ENCODE measurements around the gene PRDX3. TPM values are rescaled to one million over a fixed set of nuclear protein-coding genes. Genes with fewer than 3 reads are reported as not detected.

Gene PRDX3
- total and polyA plus RNA-seq, 2 experiments from 2014 or later: 116 to 413 TPM

- TF ChIP-seq, protein P1, sequence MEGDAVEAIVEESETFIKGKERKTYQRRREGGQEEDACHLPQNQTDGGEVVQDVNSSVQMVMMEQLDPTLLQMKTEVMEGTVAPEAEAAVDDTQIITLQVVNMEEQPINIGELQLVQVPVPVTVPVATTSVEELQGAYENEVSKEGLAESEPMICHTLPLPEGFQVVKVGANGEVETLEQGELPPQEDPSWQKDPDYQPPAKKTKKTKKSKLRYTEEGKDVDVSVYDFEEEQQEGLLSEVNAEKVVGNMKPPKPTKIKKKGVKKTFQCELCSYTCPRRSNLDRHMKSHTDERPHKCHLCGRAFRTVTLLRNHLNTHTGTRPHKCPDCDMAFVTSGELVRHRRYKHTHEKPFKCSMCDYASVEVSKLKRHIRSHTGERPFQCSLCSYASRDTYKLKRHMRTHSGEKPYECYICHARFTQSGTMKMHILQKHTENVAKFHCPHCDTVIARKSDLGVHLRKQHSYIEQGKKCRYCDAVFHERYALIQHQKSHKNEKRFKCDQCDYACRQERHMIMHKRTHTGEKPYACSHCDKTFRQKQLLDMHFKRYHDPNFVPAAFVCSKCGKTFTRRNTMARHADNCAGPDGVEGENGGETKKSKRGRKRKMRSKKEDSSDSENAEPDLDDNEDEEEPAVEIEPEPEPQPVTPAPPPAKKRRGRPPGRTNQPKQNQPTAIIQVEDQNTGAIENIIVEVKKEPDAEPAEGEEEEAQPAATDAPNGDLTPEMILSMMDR (IDR thresholded peaks at IDR 0.05; ENCODE audit: low read depth, low read length): no peak
- H3K4me3 ChIP-seq: no peak overlapping the region
- peaks cover 12% of the 10 kb centered on the region for H3K36me3 ChIP-seq
- no peaks in the 10 kb centered on the region for H3K4me1 ChIP-seq (ENCODE audit: low read depth)
- no peaks in the 10 kb centered on the region for H3K27me3 ChIP-seq
- DNase-seq (ENCODE audit: low read depth in 1 of 2, low spot score in 1 of 2): peak in 1 of 2 donors; percentile 72
- no peak overlapping the region for H3K27ac ChIP-seq
- no peaks in the 10 kb centered on the region for H3K9me3 ChIP-seq (ENCODE audit: low read depth)
These were observed 42.5 kb downstream of the PRDX3 start for GRCh38 chr10:119136084-119136483.

- no peaks in the 10 kb centered on the region for H3K9me3 ChIP-seq (ENCODE audit: low read depth)
- H3K27ac ChIP-seq: no peak overlapping the region
- no peaks in the 10 kb centered on the region for H3K27me3 ChIP-seq
These were observed 43.1 kb downstream of the PRDX3 start for GRCh38 chr10:119135513-119135881.

DNA sequence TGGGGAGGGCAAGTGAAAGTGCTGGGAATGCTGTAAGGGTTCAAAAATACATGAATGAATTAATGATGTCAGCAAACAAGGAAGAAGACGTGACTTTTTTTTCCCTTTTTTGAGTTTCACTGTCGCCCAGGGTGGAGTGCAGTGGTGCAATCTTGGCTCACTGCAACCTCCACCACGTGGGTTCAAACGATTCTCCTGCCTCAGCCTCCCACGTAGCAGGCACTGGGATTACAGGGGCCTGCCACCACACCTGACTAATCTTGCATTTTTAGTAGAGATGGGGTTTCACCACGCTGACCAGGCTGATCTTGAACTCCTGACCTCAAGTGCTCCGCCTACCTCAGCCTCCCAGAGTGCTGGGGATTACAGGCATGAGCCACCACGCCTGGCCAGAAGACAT, 44.7 kb downstream of the PRDX3 start:
- H3K27me3 ChIP-seq: no peaks in the 10 kb centered on the region
- no peak for DNase-seq (ENCODE audit: low read depth in 1 of 2, low spot score in 1 of 2)
- no peaks in the 10 kb centered on the region for H3K9me3 ChIP-seq (ENCODE audit: low read depth)
- no peaks in the 10 kb centered on the region for H3K4me1 ChIP-seq (ENCODE audit: low read depth)
- peaks cover 20% of the 10 kb centered on the region for H3K36me3 ChIP-seq
- TF ChIP-seq, protein P1 (IDR thresholded peaks at IDR 0.05; ENCODE audit: low read depth, low read length): no peak
- H3K27ac ChIP-seq: no peak overlapping the region
- H3K4me3 ChIP-seq: no peak overlapping the region

More at GRCh38 chr10:119135513-119135881, 43.1 kb downstream of the PRDX3 start:
- TF ChIP-seq, protein P1 (IDR thresholded peaks at IDR 0.05; ENCODE audit: low read depth, low read length): no peak
- Histone ChIP-seq H3K4me3 (no peak overlapping the region), H3K4me1 (ENCODE audit: low read depth) (no peaks in the 10 kb centered on the region), H3K36me3 (peaks cover 16% of the 10 kb centered on the region)
- peak in 1 of 2 donors; percentile 95 for DNase-seq (ENCODE audit: low read depth in 1 of 2, low spot score in 1 of 2)

DNA sequence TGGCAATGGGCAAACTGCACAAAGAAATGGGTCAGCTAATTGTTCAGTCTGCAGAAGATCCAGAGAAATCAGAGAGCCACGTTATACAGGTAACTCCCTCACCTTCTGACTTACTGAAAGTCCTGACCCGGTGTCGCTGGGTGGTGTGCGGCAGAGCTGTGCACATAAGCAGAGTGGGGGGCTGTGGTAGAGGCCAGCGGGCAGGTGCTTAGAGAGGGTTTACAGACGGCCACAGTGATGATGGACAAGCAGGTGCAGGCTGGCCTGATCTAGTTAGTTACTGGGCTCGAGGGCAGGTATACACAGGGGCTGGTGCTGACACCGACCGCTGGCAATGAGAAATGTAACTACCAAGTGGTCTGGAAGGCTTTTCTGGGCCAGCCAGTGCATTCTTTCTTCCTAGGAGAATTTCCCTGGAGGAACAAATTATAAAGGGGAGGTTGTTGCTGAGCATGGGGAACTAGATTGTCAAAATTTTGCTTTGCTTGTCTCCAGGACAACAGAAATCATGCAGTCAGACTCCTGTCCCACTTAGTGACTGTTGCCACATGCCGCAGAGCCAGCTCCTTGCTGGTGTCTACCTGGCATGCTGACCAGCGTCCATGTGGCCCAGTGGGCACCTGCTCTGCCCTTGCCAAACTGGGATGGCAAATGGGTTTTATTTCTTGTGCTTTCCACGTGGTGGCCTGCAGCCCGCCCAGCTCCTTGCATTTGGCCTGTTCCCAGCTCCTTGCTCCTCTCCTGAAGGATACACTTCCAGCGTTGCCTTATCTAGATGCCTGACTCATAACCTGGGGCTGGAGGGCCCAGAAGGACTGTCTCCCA, 45.9 kb downstream of the PRDX3 start:
- Histone ChIP-seq H3K4me3 (no peak overlapping the region), H3K27ac (no peak overlapping the region), H3K36me3 (peaks cover 20% of the 10 kb centered on the region), H3K9me3 (ENCODE audit: low read depth) (no peaks in the 10 kb centered on the region), H3K4me1 (ENCODE audit: low read depth) (no peaks in the 10 kb centered on the region), H3K27me3 (no peaks in the 10 kb centered on the region)
- TF ChIP-seq, protein P1 (IDR thresholded peaks at IDR 0.05; ENCODE audit: low read depth, low read length): no peak
- DNase-seq (ENCODE audit: low read depth in 1 of 2, low spot score in 1 of 2): no peak

DNA sequence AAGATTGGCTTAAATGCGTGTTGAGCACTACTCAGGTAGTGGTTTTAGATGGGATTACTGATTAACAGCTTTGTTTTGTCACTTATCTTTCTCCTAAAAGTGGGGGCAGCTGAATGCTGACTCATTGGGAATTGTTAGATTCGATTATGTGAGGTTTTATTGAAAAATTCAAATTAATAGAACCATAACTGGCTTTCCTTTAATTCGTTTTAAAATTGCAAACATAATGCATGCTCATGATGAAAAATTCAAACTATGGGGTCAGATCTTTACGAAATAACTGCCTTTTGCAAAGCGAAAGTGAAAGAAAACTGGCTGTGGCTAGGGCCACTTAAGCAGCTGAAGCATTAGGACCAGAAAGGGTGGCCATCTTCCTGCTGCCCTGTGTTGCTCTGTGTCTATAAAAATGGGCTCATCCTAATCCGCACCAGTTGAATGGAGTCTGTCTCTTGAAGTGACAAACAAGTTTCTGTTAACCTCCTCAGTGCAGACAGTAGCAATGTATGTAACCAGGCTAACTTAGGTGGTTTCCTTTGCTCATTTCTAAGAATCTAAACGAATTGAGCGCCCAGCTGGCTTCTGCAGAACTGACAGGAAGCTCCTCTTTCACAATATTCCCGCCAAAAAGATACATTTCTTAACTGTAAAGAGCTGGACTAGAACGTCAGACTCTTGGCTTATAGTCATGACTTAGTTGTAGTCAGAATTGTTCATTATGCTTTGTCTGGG, 46.9 kb downstream of the PRDX3 start:
- Histone ChIP-seq H3K36me3 (peaks cover 20% of the 10 kb centered on the region), H3K27ac (peak overlapping the region; percentile 34), H3K4me1 (ENCODE audit: low read depth) (no peaks in the 10 kb centered on the region), H3K27me3 (no peaks in the 10 kb centered on the region), H3K4me3 (no peak overlapping the region), H3K9me3 (ENCODE audit: low read depth) (no peaks in the 10 kb centered on the region)
- TF ChIP-seq, protein P1 (IDR thresholded peaks at IDR 0.05; ENCODE audit: low read depth, low read length): no peak
- DNase-seq (ENCODE audit: low read depth in 1 of 2, low spot score in 1 of 2): peak in 1 of 2 donors; percentile 76
